H1 (cell line): ENCODE data around the gene FTCDNL1. TPM values are rescaled to one million over a fixed set of nuclear protein-coding genes. Genes with fewer than 3 reads are reported as not detected.
A peak's percentile ranks its signal among the peaks of the same experiment; 100 is the strongest.

Source experiments
- CTCF ChIA-PET: fragments of 300-600 bp; sonication (Branson Sonifier 250); formaldehyde crosslinking; loops from one replicate; lab custom pipeline; 2021; ENCODE audit not compliant: partially characterized antibody; lab: Charles Lee
- POLR2A ChIA-PET: fragments of 300-600 bp; sonication (Branson Sonifier 250); formaldehyde crosslinking; loops from one replicate; lab custom pipeline; 2021; ENCODE audit warnings: inconsistent platforms; ENCODE audit not compliant: partially characterized antibody; lab: Charles Lee
- DNase-seq, 2 experiments: peaks; one replicate each; pipeline versions ENCODE4 v3.0.0 to v3.0.0-alpha.2; 2010 to 2022; ENCODE audit warnings: low spot score in 2 of 2, low read depth in 1 of 2, mixed read lengths in 1 of 2
- FAIRE-seq: peaks from 2 replicates; lab custom pipeline; 2011; peaks lifted over from hg19 to GRCh38; lab: Jason Lieb, UNC
- H2AFZ ChIP-seq: 2 replicates; pipeline ENCODE4 v1.8.1; 2012; ENCODE audit warnings: low read length, inconsistent platforms
- H2AK5ac ChIP-seq: 2 replicates; pipeline ENCODE4 v1.6.1; 2013; ENCODE audit warnings: low read depth, low read length
- H2BK120ac ChIP-seq: replicated peaks from 2 replicates; pipeline ENCODE3; 2013; ENCODE audit warnings: low read depth, low read length, inconsistent platforms
- H2BK12ac ChIP-seq: 2 replicates; pipeline ENCODE4 v1.6.1; 2013; ENCODE audit warnings: low read depth, low read length
- H2BK15ac ChIP-seq: 2 replicates; pipeline ENCODE4 v1.6.1; 2013; ENCODE audit warnings: low read length
- H2BK20ac ChIP-seq: 2 replicates; pipeline ENCODE4 v1.6.1; 2013; ENCODE audit warnings: low read length
- H2BK5ac ChIP-seq: 2 replicates; pipeline ENCODE4 v1.6.1; 2013; ENCODE audit warnings: low read depth, low read length
- H3K14ac ChIP-seq: 2 replicates; pipeline ENCODE4 v1.6.1; 2013; ENCODE audit warnings: inconsistent platforms; ENCODE audit not compliant: insufficient read length
- H3K18ac ChIP-seq: 2 replicates; pipeline ENCODE4 v1.6.1; 2013; ENCODE audit warnings: low read length; ENCODE audit errors: extremely low read depth
- H3K23ac ChIP-seq: 2 replicates; pipeline ENCODE4 v1.6.1; 2013; ENCODE audit warnings: inconsistent platforms; ENCODE audit not compliant: insufficient read length
- H3K23me2 ChIP-seq: 2 replicates; pipeline ENCODE4 v1.6.1; 2013; ENCODE audit warnings: low read depth, low read length
- H3K27ac ChIP-seq: 2 replicates; pipeline ENCODE4 v1.6.1; 2011; ENCODE audit warnings: low read depth, low read length, inconsistent platforms
- H3K27me3 ChIP-seq, 4 experiments: replicated peaks in 1 of 4; 1 replicate in 1 of 4; 2 replicates in 3 of 4; pipeline versions ENCODE4 v1.6.1 to v1.8.1; 2011 to 2013; ENCODE audit warnings: low read length in 3 of 4, mild to moderate bottlenecking in 3 of 4, inconsistent platforms in 2 of 4, mixed read lengths in 2 of 4, moderate library complexity in 1 of 4; ENCODE audit not compliant: control insufficient read depth in 3 of 4, insufficient read depth in 3 of 4; ENCODE audit errors: extremely low read depth in 1 of 4
- H3K36me3 ChIP-seq, 4 experiments: 2 replicates each; pipeline versions ENCODE4 v1.6.1 to v1.8.1; 2011 to 2013; ENCODE audit warnings: mild to moderate bottlenecking in 4 of 4, low read length in 3 of 4, moderate library complexity in 2 of 4, control low read depth in 1 of 4, inconsistent platforms in 1 of 4; ENCODE audit not compliant: insufficient read depth in 4 of 4, control insufficient read depth in 2 of 4
- H3K4ac ChIP-seq: replicated peaks from 2 replicates; pipeline ENCODE3; 2013; ENCODE audit warnings: low read length, low read depth, mixed read lengths, inconsistent platforms; ENCODE audit not compliant: insufficient read length
- H3K4me1 ChIP-seq, 4 experiments: replicated peaks in 1 of 4; 1 replicate in 1 of 4; 2 replicates in 3 of 4; pipeline versions ENCODE4 v1.6.1 to v1.8.1; 2011 to 2013; ENCODE audit warnings: low read length in 3 of 4, inconsistent platforms in 2 of 4, mixed read lengths in 1 of 4; ENCODE audit not compliant: insufficient read depth in 4 of 4, control insufficient read depth in 3 of 4
- H3K4me2 ChIP-seq, 2 experiments: 2 replicates each; pipeline versions ENCODE4 v1.6.1 to v1.8.1; 2011 to 2013; ENCODE audit warnings: low read depth in 2 of 2, low read length in 2 of 2, control low read depth in 1 of 2, inconsistent platforms in 1 of 2, mild to moderate bottlenecking in 1 of 2; ENCODE audit not compliant: insufficient read depth in 1 of 2
- H3K4me3 ChIP-seq, 4 experiments: fragments of 200-600, 300-600 bp in 1 of 4; sonication (generic), shearing (Covaris generic), sonication (Bioruptor Twin) in 1 of 4; 2 replicates each; pipeline versions ENCODE4 v1.5.1 to v1.8.1; 2011 to 2016; ENCODE audit warnings: low read length in 4 of 4, low read depth in 3 of 4, control low read depth in 2 of 4, inconsistent platforms in 2 of 4, mild to moderate bottlenecking in 2 of 4, mixed read lengths in 1 of 4, moderate library complexity in 1 of 4; ENCODE audit not compliant: insufficient read depth in 2 of 4; ENCODE audit errors: extremely low read depth in 1 of 4
- H3K56ac ChIP-seq: replicated peaks from 2 replicates; pipeline ENCODE3; 2013; ENCODE audit warnings: low read depth, mild to moderate bottlenecking, mixed read lengths, low read length, inconsistent platforms; ENCODE audit not compliant: insufficient read length
- H3K79me1 ChIP-seq: 2 replicates; pipeline ENCODE4 v1.6.1; 2013; ENCODE audit warnings: low read depth, low read length, control low read depth
- H3K79me2 ChIP-seq, 2 experiments: 2 replicates each; pipeline versions ENCODE4 v1.6.1 to v1.8.1; 2012 to 2013; ENCODE audit warnings: low read length in 2 of 2, mild to moderate bottlenecking in 2 of 2, inconsistent platforms in 1 of 2; ENCODE audit not compliant: insufficient read depth in 2 of 2, control insufficient read depth in 1 of 2
- H3K9ac ChIP-seq, 4 experiments: replicated peaks in 1 of 4; 1 replicate in 1 of 4; 2 replicates in 3 of 4; pipeline versions ENCODE4 v1.6.1 to v1.8.1; 2011 to 2013; ENCODE audit warnings: low read depth in 3 of 4, low read length in 3 of 4, control low read depth in 2 of 4, mild to moderate bottlenecking in 2 of 4, moderate library complexity in 2 of 4, inconsistent platforms in 1 of 4; ENCODE audit errors: extremely low read depth in 1 of 4
- H3K9me3 ChIP-seq, 2 experiments: 2 replicates each; pipeline versions ENCODE4 v1.6.1 to v1.8.1; 2012 to 2013; ENCODE audit warnings: mild to moderate bottlenecking in 2 of 2, moderate library complexity in 2 of 2, control low read depth in 1 of 2, inconsistent platforms in 1 of 2, low read depth in 1 of 2, low read length in 1 of 2, mixed read lengths in 1 of 2; ENCODE audit not compliant: insufficient read depth in 2 of 2
- H4K20me1 ChIP-seq, 2 experiments: replicated peaks in 1 of 2; 2 replicates each; pipeline versions ENCODE3 to v1.8.1; 2011 to 2013; ENCODE audit warnings: inconsistent platforms in 2 of 2, low read length in 2 of 2, mild to moderate bottlenecking in 1 of 2; ENCODE audit not compliant: insufficient read depth in 2 of 2, control insufficient read depth in 1 of 2
- H4K5ac ChIP-seq: 2 replicates; pipeline ENCODE4 v1.6.1; 2013; ENCODE audit warnings: low read length, low read depth, mixed read lengths, inconsistent platforms; ENCODE audit not compliant: insufficient read length
- H4K8ac ChIP-seq: 2 replicates; pipeline ENCODE4 v1.8.0; 2013; ENCODE audit warnings: mild to moderate bottlenecking, moderate library complexity, low read length, inconsistent platforms; ENCODE audit not compliant: insufficient read depth; ENCODE audit errors: extremely low read depth
- H4K91ac ChIP-seq: replicated peaks from 2 replicates; pipeline ENCODE3; 2013; ENCODE audit warnings: low read length, mixed read lengths, inconsistent platforms; ENCODE audit not compliant: insufficient read length
- JUN ChIP-seq: IDR thresholded peaks from 2 replicates; pipeline ENCODE4 v1.6.1; 2011; ENCODE audit warnings: low read depth, mild to moderate bottlenecking, improper control_type of control experiment, low read length
- SAP30 ChIP-seq: fragments of 300-600 bp; sonication (generic); IDR thresholded peaks from 2 replicates; pipeline ENCODE4 v1.7.1; 2012; ENCODE audit warnings: low read length, moderate library complexity, mild to moderate bottlenecking, inconsistent platforms; ENCODE audit not compliant: insufficient read depth, insufficient replicate concordance
- SIX5 ChIP-seq: IDR thresholded peaks from 2 replicates; pipeline ENCODE4 v1.6.1; 2011; ENCODE audit warnings: mild to moderate bottlenecking, low read depth, low read length
- WGBS, 2 experiments: shearing (Covaris generic) in 1 of 2; methylation state at CpG; one replicate each; pipeline versions ENCODE4 v1.1.6 to v1.1.7; 2013 to 2015; ENCODE audit warnings: low lambda C conversion rate in 2 of 2, mixed read lengths in 2 of 2, inconsistent platforms in 1 of 2, low coverage in 1 of 2, missing lambda C conversion rate in 1 of 2; ENCODE audit not compliant: insufficient replicate concordance in 2 of 2, insufficient coverage in 1 of 2, insufficient read length in 1 of 2; ENCODE audit errors: extremely low coverage in 1 of 2, missing lambda C conversion rate in 1 of 2; 5-methylcytosine and 5-hydroxymethylcytosine counted together
- polyA plus RNA-seq, 7 experiments: library from polyadenylated mRNA; depleted of rRNA in 3 of 7; stranded (reverse) in 5 of 7; unstranded in 2 of 7; fragments of >200 nt in 5 of 7; fragments of 200-250 nt in 2 of 7; gene quantifications; 1 replicate in 5 of 7; 2 replicates in 1 of 7; 4 replicates in 1 of 7; pipeline versions ENCODE4 v1.2.1 to v1.2.3, GENCODE V29; 2011 to 2013; ENCODE audit warnings: missing spikeins in 2 of 7, mixed read lengths in 2 of 7
- total RNA-seq: library from RNA; stranded (reverse); fragmentation: NEBNext Ultra II Directional; extraction: Animal tissue kit (Norgen Biotek cat#: 25700); gene quantifications from 2 replicates; pipeline ENCODE4 v1.2.1, GENCODE V29; 2021

The FTCDNL1 gene
- total and polyA plus RNA-seq, 2 of the 8 experiments (the other 6 are each of a cell fraction or from before 2014, with no cell fraction given), result 0.41 to 0.97 TPM

DNA sequence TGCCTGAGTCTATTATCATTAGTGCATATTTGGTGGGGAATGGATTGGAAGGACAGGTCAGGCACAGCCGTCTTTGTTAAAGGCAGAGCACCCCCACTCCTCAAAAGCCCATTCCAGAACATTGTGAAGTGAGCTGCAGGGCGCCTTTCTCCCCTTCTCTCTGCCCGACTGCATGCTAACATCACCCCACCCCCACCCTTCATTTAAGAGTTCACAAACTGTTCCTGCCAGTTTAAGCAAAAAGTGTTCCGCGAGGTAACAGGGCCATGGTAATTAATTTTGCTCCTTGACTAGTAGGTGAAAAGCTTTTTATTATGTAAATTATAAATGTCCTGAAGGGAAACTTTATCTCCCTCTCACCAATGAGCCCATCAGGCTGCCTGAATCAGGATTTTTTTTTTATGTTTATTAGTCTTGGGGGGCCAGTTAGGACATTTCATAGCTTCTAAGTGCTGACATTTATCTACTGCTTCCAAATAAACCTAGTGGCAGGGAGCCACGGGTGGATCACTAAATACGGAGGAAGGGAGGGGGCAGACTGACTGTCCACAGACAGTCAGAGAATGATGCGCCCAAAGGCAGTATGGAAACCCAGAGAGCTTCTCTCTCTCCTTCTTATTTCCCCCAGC, 99.4 kb downstream of the FTCDNL1 start:
- no peak overlapping the region for H3K23ac ChIP-seq
- no peaks in the 10 kb centered on the region for H4K20me1 ChIP-seq
- H3K4me2 ChIP-seq, result peak overlapping the region; percentile 26 to 52; a peak in 1 of 4 replicates
- H3K9ac ChIP-seq, result no peak overlapping the region
- H3K36me3 ChIP-seq, result no peaks in the 10 kb centered on the region
- H3K27ac ChIP-seq, result no peak overlapping the region
- H2AK5ac ChIP-seq, result no peak overlapping the region
- no peak overlapping the region for H3K18ac ChIP-seq
- DNase-seq (no peak), FAIRE-seq (no peak)
- H2BK20ac ChIP-seq, result 0 out of 2 replicates have a peak overlapping the region, but pooled peaks have one; percentile 84
- no peak overlapping the region for H3K4me3 ChIP-seq
- POLR2A ChIA-PET, result no interaction called here
- no peak for TF ChIP-seq JUN
- no peak for TF ChIP-seq SIX5
- no peak for TF ChIP-seq SAP30
- TF ChIP-seq, all 59 proteins: peak for 0
- Histone ChIP-seq H2BK12ac (no peak overlapping the region), H2BK120ac (no peak overlapping the region), H3K23me2 (no peaks in the 10 kb centered on the region), H2BK5ac (no peak overlapping the region), H3K27me3 (no peaks in the 10 kb centered on the region), H3K4me1 (peaks cover 0 to 7% (median 4%) of the 10 kb centered on the region in 4 experiments; a peak in 2 of 7 replicates), H3K4ac (no peak overlapping the region), H4K8ac (no peak overlapping the region), H3K14ac (no peak overlapping the region), H2AFZ (peak overlapping the region; percentile 36; the same call in 1 of the 2 replicates), H4K91ac (no peak overlapping the region), H3K79me2 (no peaks in the 10 kb centered on the region), H3K9me3 (peaks cover 7 to 11% of the 10 kb centered on the region in 2 experiments), H4K5ac (no peak overlapping the region), H2BK15ac (no peak overlapping the region), H3K56ac (no peak overlapping the region), H3K79me1 (no peaks in the 10 kb centered on the region)
- CTCF ChIA-PET, result interaction anchor here (0.7 to 9.3 kb wide), 6 partner anchors 8 to 155 kb away, joined by 3 to 82 read pairs (median 4); no protein-coding TSS in a partner anchor
- WGBS, 2 experiments, result 71% methylated on average over 8 of the region's 8 CpGs; no CpG with 5 or more reads in 1 of the 2 experiments
